HG03558 (cell line): ENCODE results near the gene TOMM40L.

Source experiments
- ATAC-seq: cut with Tn5 transposase; IDR thresholded peaks from one replicate; pipeline ENCODE4 v1.9.1; 2021; ENCODE audit warnings: moderate number of reproducible peaks; ENCODE audit not compliant: unreplicated experiment; ENCODE audit errors: extremely low read depth

The TOMM40L gene

GRCh38 chr1:161196521-161197451, 29.1 kb upstream of the TOMM40L start:
- no peak for ATAC-seq

GRCh38 chr1:161197560-161198193, 28.2 kb upstream of the TOMM40L start:
- no peak for ATAC-seq

- ATAC-seq = no peak
Observed at GRCh38 chr1:161198194-161198896, 27.5 kb upstream of the TOMM40L start.

- ATAC-seq = no peak
Observed at GRCh38 chr1:161198897-161199431, 26.9 kb upstream of the TOMM40L start, which contains the start of gene ADAMTS4. Gene ADAMTS4 (minus strand): TSS chr1:161199054. CDS start chr1:161198627, 427 bp downstream.

GRCh38 chr1:161199506-161200139, 26.2 kb upstream of the TOMM40L start:
- no peak for ATAC-seq

GRCh38 chr1:161200421-161200991, 25.4 kb upstream of the TOMM40L start:
- ATAC-seq = no peak

- no peak for ATAC-seq
Observed at GRCh38 chr1:161200992-161201835, 24.6 kb upstream of the TOMM40L start.

- ATAC-seq = peak; percentile 64
Observed at GRCh38 chr1:161201836-161202712, 23.8 kb upstream of the TOMM40L start, which contains the start of gene NDUFS2. Gene NDUFS2 (plus strand): TSS chr1:161202367. CDS start chr1:161202386, 19 bp downstream.

- no peak for ATAC-seq
Observed at GRCh38 chr1:161206411-161207140, 19.3 kb upstream of the TOMM40L start.

- no peak for ATAC-seq
Observed at GRCh38 chr1:161207173-161207572, 18.7 kb upstream of the TOMM40L start.

- no peak for ATAC-seq
Observed at GRCh38 chr1:161209790-161210409, 16.0 kb upstream of the TOMM40L start.

- ATAC-seq = no peak
Observed at GRCh38 chr1:161214369-161214768, 11.5 kb upstream of the TOMM40L start.

- ATAC-seq = no peak
Observed at GRCh38 chr1:161215076-161215475, 10.8 kb upstream of the TOMM40L start, which contains the start of gene FCER1G. Gene FCER1G (plus strand): TSS chr1:161215295. CDS start chr1:161215322, 27 bp downstream.

- ATAC-seq = peak; percentile 58
Observed at GRCh38 chr1:161216945-161217712, 8.7 kb upstream of the TOMM40L start.

GRCh38 chr1:161217831-161218230, 8.0 kb upstream of the TOMM40L start:
- ATAC-seq = no peak
